ENCODE results near the gene KRT17. TPM values are rescaled to one million over a fixed set of nuclear protein-coding genes. Genes with fewer than 3 reads are reported as not detected.
"Not testable (repeated sequence)": the region's sequence is repeated elsewhere in the genome, so short reads cannot be mapped to it uniquely, and the experiment has no call there.

The KRT17 gene
- total and polyA plus RNA-seq, 2 of the 4 experiments (the other 2 are of a cell fraction), result 2.5 to 4.6 TPM

DNA sequence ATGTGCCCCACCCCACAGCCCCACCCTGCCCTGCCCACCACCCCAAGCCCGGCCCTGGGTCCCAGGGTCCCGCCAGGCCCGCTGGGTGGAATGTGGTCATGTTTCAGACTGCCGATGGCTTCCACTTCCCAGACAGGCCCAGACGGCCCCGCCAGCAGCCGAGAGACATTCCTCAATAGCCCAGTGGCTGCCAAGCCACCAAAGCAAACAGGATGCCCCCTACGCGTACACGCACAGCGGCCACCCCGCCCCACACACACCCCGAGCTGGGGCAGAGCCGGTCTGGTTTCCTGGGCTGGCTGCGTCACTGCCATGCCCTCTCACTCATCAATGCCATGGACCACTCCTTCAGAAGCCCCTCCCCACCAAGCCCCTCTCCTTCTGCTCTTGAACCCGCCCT lies 1.2 kb upstream of the KRT17 start:
- Histone ChIP-seq H4K5ac (ENCODE audit: low read depth, low read length) (no peak overlapping the region), H3K4me1 (ENCODE audit: control insufficient read depth, insufficient read depth, low read length) (no peaks in the 10 kb centered on the region), H3K27me3 (ENCODE audit: control insufficient read depth, insufficient read depth, low read length) (peaks cover 26% of the 10 kb centered on the region), H4K8ac (ENCODE audit: low read depth in 2 of 2, low read length in 2 of 2) (no peak overlapping the region), H3K14ac (replicated peaks; ENCODE audit: low read depth, low read length) (no peak overlapping the region), H3K9me1 (ENCODE audit: insufficient read depth, low read length) (no peaks in the 10 kb centered on the region; the same call in 1 of the 2 replicates), H2BK15ac (ENCODE audit: low read depth, low read length) (no peak overlapping the region), H3K4me2 (ENCODE audit: low read depth, low read length) (no peak overlapping the region), H2BK120ac (ENCODE audit: low read depth, low read length) (no peak overlapping the region), H3K4me3 (ENCODE audit: insufficient read depth, low read depth, low read length) (no peak overlapping the region), H3K18ac (ENCODE audit: low read depth, low read length) (no peak overlapping the region), H3K4ac (ENCODE audit: low read depth, low read length) (no peak overlapping the region), H3K9me3 (ENCODE audit: control insufficient read depth, insufficient read depth, low read length) (no peaks in the 10 kb centered on the region), H4K91ac (ENCODE audit: insufficient read depth, low read depth, low read length) (no peak overlapping the region), H3K9ac (ENCODE audit: low read depth, low read length) (no peak overlapping the region), H3K56ac (ENCODE audit: extremely low read depth, insufficient read depth, low read length) (no peak overlapping the region), H3K23ac (ENCODE audit: low read depth, low read length) (no peak overlapping the region), H3K79me1 (ENCODE audit: low read depth in 1 of 2, low read length in 2 of 2) (no peaks in the 10 kb centered on the region), H2BK20ac (ENCODE audit: low read depth, low read length) (no peak overlapping the region), H2AK5ac (ENCODE audit: low read depth, low read length) (no peak overlapping the region), H3K36me3 (ENCODE audit: control insufficient read depth, insufficient read depth, low read length) (no peaks in the 10 kb centered on the region), H2AK9ac (replicated peaks; ENCODE audit: low read depth, low read length, poor library complexity) (no peak overlapping the region), H3K27ac (ENCODE audit: insufficient read depth, low read length) (no peak overlapping the region), H2AFZ (replicated peaks; ENCODE audit: low read length, poor library complexity) (no peak overlapping the region), H2BK5ac (ENCODE audit: low read depth, low read length, poor library complexity, severe bottlenecking) (no peak overlapping the region), H4K20me1 (ENCODE audit: insufficient read depth, low read length) (no peaks in the 10 kb centered on the region)
- DNase-seq, result no peak
- dilution Hi-C loops (cut with HindIII; ENCODE audit: low sequenced_read_pairs, unreplicated experiment) (no loop called here), intact Hi-C loops (cut with micrococcal nuclease) (no loop called here), in situ Hi-C loops (cut with MboI; ENCODE audit: low sequenced_read_pairs) (no loop called here)
- ChIA-PET POLR2A (ENCODE audit: unreplicated experiment) (no interaction called here), CTCF (no interaction called here)
- BruUV-seq (replicated peaks), result no TSS peak
- WGBS, 2 experiments (ENCODE audit: extremely low coverage in 2 of 2, insufficient read length in 1 of 2), result 74% methylated on average over 5 of the region's 16 CpGs; no CpG with 5 or more reads in 1 of the 2 experiments
- ATAC-seq (ENCODE audit: low read depth), result no peak
- TF ChIP-seq MAZ (IDR thresholded peaks at IDR 0.05; ENCODE audit: borderline replicate concordance, low read depth, low read length), result no peak
- TF ChIP-seq RFX5 (IDR thresholded peaks at IDR 0.05; ENCODE audit: low read depth, low read length), result no peak
- no peak for TF ChIP-seq MAFK (IDR thresholded peaks at IDR 0.05; ENCODE audit: low read depth, low read length)
- TF ChIP-seq NFE2L2 (IDR thresholded peaks at IDR 0.05; ENCODE audit: low read depth, low read length), result no peak
- TF ChIP-seq RAD21 (IDR thresholded peaks at IDR 0.05; ENCODE audit: low read length), result no peak
- no peak for TF ChIP-seq SMC3 (IDR thresholded peaks at IDR 0.05; ENCODE audit: low read depth, low read length)
- TF ChIP-seq, protein P1, sequence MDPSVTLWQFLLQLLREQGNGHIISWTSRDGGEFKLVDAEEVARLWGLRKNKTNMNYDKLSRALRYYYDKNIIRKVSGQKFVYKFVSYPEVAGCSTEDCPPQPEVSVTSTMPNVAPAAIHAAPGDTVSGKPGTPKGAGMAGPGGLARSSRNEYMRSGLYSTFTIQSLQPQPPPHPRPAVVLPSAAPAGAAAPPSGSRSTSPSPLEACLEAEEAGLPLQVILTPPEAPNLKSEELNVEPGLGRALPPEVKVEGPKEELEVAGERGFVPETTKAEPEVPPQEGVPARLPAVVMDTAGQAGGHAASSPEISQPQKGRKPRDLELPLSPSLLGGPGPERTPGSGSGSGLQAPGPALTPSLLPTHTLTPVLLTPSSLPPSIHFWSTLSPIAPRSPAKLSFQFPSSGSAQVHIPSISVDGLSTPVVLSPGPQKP (IDR thresholded peaks at IDR 0.05; ENCODE audit: borderline replicate concordance, low read depth, low read length), result no peak

DNA sequence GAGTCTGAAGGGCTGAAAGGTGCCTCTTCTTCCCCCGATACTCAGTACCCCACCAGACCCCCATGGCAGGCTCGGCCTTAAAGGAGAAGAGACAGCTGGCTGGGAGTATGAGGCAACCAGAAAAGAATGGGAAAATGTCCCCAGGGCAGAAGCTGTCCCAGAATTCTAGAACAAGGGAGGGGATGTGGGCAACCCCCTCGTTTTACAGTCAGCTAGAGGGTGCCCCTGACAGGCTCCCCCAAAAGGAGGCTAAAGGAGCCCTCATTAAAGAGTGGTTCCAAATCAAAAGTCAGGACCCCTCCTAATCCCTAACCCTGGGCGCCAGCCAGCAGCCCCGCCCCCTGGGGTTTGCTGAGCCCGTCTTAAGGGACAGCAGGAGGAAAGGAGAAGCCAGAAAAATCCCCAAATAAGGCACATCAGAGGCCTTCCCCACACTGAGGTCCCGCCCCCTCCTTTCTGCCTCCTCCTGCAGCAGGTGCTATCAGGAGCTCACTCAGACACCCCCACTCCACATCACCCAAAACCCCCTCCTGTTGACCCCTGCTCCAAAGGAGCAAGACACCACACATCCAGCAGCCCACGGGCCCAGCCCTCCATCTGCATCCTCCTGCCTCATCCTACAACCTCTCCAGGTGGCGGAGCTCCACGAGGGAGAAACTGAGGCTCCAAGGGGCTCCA lies 1.1 kb downstream of the KRT17 start:
- H3K56ac ChIP-seq (ENCODE audit: extremely low read depth, insufficient read depth, low read length); H4K20me1 ChIP-seq (ENCODE audit: insufficient read depth, low read length); H3K79me1 ChIP-seq (ENCODE audit: low read depth in 1 of 2, low read length in 2 of 2); H2AFZ ChIP-seq (replicated peaks; ENCODE audit: low read length, poor library complexity); H3K23ac ChIP-seq (ENCODE audit: low read depth, low read length); H2BK20ac ChIP-seq (ENCODE audit: low read depth, low read length); H3K9ac ChIP-seq (ENCODE audit: low read depth, low read length); intact Hi-C loops (cut with micrococcal nuclease); in situ Hi-C loops (cut with MboI; ENCODE audit: low sequenced_read_pairs); H3K4me2 ChIP-seq (ENCODE audit: low read depth, low read length); H3K18ac ChIP-seq (ENCODE audit: low read depth, low read length); H2BK5ac ChIP-seq (ENCODE audit: low read depth, low read length, poor library complexity, severe bottlenecking); H3K14ac ChIP-seq (replicated peaks; ENCODE audit: low read depth, low read length); H3K4me1 ChIP-seq (ENCODE audit: control insufficient read depth, insufficient read depth, low read length); BruUV-seq (replicated peaks); H4K91ac ChIP-seq (ENCODE audit: insufficient read depth, low read depth, low read length); ATAC-seq (ENCODE audit: low read depth); DNase-seq; H2AK5ac ChIP-seq (ENCODE audit: low read depth, low read length); CTCF ChIA-PET; H4K5ac ChIP-seq (ENCODE audit: low read depth, low read length); H3K27ac ChIP-seq (ENCODE audit: insufficient read depth, low read length); H3K9me3 ChIP-seq (ENCODE audit: control insufficient read depth, insufficient read depth, low read length); dilution Hi-C loops (cut with HindIII; ENCODE audit: low sequenced_read_pairs, unreplicated experiment); H3K4me3 ChIP-seq (ENCODE audit: insufficient read depth, low read depth, low read length); H3K36me3 ChIP-seq (ENCODE audit: control insufficient read depth, insufficient read depth, low read length); H2BK15ac ChIP-seq (ENCODE audit: low read depth, low read length); H2AK9ac ChIP-seq (replicated peaks; ENCODE audit: low read depth, low read length, poor library complexity); H3K9me1 ChIP-seq (ENCODE audit: insufficient read depth, low read length); H2BK120ac ChIP-seq (ENCODE audit: low read depth, low read length); H4K8ac ChIP-seq (ENCODE audit: low read depth in 2 of 2, low read length in 2 of 2); POLR2A ChIA-PET (ENCODE audit: unreplicated experiment); H3K4ac ChIP-seq (ENCODE audit: low read depth, low read length): not testable (repeated sequence)
- 0% methylated on average over 1 of the region's 10 CpGs; no CpG with 5 or more reads in 1 of the 2 experiments for WGBS, 2 experiments (ENCODE audit: extremely low coverage in 2 of 2, insufficient read length in 1 of 2)
- H3K27me3 ChIP-seq (ENCODE audit: control insufficient read depth, insufficient read depth, low read length), result peaks cover 24% of the 10 kb centered on the region

Measured in IMR-90 (cell line).